ENCODE measurements around the gene DOCK2.

DOCK2 gene

DNA sequence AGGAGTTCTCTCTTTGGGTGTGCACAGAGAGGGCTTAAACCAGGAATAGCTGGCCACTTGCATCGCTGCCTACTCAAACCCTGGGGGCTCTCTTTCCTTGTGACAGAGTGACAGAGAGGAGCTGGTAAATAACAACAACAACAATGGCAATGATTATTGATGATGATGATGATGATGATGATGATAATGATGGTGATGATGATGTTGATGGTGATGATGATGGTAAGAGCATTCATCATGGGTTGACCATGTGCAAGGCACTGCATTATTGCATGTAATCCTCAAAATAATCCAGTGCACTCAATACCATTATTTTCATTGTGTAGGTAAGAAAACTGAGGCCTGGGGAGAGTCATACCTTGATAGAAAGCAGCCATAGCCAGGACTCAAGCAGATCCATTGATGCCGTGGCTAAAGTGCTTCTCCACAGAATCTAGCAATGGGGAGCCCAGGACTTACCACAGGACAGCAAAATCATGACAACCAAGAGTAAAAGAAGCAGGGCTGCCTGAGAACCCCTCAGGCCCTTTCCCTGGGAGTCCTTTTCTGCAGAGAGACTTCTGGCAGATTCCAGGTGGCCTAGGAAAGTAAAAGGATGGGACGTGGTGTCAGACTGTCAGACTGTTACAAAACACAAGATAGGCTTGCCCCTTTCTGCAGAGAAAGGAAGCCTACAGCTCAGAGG is 473.5 kb downstream of the DOCK2 start:
- no peak for DNase-seq

DNA sequence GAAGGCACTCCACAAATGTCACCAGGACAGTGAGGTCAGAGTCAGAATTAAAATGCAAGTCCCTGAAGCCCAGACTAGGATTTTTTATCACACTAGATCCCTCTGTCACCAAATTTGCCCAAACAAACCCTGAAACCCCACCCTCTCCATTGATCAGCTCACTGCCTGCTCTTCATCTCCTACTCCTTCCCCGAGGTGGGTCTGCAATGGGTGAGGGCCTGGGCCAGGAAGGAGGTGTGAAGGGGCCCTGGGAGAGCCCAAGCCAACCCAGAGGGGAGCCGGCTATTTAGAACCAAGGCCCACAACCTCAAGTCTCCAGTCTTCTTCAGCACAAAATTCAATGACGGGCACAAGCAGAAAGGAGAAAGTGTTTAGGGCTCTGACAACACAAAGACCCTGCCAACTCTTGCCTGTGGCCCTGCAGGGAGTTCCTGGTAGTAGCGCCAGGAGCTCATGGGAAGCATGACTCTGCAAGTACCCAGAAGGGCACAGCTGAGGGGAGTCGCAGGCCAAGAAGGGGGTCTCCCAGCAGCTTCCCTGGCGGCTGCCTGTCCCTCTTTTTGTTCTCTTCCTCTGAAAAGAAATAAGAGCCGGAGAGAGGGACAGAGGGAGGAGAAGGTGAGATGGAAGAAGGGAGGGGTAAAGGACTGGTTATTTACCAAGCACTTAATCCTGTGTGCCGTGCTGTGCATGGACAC is 474.2 kb downstream of the DOCK2 start:
- peak in 1 of 56 donors; percentile 6 for DNase-seq

DNA sequence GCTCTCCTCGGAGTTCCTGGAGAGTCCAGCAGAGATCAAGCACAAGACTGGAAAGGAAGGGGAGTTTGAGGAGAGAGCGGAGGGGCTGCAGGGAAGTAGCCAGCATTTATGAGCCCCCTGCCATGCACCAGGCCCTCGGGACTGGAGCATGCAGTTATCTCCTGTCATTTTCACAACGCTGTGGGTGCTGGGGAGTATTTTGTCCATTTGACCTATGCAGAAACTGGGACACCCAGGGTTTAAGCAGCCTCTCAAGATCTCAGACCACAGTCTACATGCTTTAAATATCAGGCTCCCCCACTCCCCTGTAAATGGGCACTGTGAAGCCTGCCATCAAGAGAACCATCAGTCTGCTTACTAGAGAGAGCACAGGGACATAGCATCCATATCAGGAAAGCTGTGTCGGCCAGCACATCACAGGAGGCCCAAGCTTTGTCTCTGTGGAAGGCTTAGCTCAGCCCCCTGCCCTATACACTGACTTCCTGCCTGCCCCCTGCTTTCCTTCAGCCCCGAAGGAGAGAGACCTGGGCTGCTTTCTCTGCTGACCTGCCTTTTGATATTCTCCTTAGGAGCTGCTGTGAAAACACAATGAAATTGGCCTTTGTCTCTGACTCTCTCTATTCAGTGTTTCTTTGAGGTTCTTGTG is 475.9 kb downstream of the DOCK2 start:
- no peak for DNase-seq

DNA sequence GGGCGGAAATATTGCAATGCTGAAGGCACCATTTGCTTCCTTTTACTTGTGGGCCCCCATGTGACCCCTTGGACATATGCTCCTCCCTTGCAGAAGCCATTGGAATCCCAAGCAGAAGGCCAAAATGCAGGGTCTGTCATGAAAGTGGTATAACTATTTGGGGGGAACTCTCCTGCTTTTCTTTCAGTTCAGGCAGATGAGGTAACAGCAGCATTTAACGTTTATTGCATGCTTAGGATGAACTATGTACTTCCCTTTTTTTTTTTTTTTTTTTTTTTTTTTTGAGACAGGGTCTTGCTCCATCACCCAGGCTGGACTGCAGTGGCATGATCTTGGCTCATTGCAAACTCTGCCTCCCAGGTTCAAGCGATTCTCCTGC is 476.4 kb downstream of the DOCK2 start:
- DNase-seq, result no peak

- DNase-seq, result no peak
Measured at GRCh38 chr5:170114271-170114670, 477.2 kb downstream of the DOCK2 start.

- DNase-seq, result no peak
Measured at GRCh38 chr5:170115925-170116324, 478.9 kb downstream of the DOCK2 start.

GRCh38 chr5:170117736-170118135 is 480.7 kb downstream of the DOCK2 start:
- no peak for DNase-seq

GRCh38 chr5:170120576-170120975 is 483.5 kb downstream of the DOCK2 start:
- no peak for DNase-seq

DNA sequence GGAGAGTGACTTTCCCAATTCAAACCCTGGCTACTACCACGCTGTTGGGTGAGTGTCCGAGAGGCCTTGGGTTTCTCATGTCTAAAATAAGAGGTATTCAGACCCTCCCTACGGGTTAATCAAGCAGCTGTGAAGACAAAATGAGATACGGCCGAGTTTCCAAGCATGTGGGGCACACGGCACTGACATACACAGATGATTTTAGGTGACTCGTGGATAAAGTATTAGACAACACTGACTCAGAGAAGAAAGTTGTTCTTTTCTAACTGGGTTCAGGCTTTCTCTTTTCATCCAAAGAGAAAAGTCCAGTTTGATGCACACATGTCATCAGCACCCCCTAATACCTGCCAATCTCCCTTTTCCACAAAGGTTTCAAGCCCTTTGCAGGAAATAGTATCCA is 484.2 kb downstream of the DOCK2 start:
- no peak for DNase-seq

DNA sequence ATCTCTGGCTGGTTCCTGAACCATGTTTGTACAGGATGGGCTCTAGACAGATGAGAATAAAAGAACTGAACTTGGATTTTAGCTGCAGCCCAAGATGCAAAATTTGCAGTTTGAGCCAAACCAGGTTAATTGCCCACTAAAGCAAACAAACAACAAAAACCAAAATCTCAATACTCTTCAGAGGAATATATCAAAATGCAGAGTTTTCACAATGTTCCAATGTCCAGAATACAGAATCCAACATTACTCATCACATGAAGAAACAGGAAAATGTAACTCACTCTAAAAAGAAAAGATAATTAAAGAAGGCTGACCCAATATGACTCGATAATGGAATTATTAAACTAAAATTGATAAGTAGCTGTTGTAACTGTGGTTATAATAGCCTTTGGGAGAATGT is 489.0 kb downstream of the DOCK2 start:
- DNase-seq, result no peak

DNA sequence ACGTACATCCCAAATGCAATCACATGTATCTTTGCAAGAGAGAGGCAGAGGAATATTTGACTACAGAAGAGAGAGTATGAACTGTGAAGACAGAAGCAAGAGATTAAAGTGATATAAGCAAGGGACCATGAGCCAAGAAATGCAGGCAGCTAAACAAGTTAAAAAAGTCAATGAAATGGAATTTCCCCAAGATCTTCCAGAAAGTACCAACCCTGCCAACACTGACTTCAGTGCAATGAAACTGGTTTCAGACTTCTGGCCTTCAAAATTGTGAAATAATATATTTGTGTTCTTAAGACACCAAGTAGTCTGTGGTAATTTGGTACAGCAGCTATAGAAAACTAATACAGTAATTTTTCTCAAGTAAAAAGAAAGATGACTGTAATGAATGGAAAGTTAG is 489.6 kb downstream of the DOCK2 start:
- DNase-seq, result no peak

GRCh38 chr5:170131235-170131634 is 494.2 kb downstream of the DOCK2 start:
- no peak for DNase-seq

DNA sequence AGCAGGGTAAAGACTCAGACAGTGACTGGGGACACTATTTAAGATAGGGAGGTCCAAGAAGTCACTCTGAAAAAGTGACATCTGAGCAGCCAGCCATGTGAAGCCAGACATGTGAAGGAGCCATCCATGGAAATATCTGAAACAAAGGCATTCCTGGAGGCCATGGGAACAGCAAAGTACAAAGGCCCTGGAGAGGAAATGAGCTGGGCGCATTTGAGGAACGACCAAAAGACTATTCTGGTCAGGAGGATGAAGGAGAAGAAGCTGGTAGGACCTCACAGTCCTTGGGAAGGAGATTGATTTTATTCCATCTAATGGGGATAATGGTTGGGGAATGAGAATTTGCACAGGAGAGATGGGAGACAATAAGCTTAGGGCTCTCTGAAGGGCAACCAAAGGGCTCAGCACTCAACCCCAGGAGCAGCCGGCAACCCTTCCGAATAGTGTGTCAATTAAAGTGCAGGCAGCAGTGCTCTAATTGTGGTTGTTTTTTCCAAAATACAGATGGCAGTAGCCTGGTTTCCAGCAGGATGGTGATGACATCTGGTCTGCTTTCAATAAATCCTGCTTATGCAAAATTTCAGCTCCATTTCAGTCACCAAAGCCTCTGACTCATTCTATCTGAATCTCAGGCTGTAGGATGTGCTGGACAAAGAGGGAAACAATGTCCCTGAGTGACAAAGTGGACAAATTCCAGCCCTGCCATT is 495.3 kb downstream of the DOCK2 start:
- no peak for DNase-seq

All from nucleus accumbens (tissue), 56 donors.